ENCODE results near the gene PKN3. TPM values are rescaled to one million over a fixed set of nuclear protein-coding genes. Genes with fewer than 3 reads are reported as not detected.

The PKN3 gene
- total RNA-seq, 4 donors from 2014 or later: 1.9 to 20.1 (median 5.8) TPM

DNA sequence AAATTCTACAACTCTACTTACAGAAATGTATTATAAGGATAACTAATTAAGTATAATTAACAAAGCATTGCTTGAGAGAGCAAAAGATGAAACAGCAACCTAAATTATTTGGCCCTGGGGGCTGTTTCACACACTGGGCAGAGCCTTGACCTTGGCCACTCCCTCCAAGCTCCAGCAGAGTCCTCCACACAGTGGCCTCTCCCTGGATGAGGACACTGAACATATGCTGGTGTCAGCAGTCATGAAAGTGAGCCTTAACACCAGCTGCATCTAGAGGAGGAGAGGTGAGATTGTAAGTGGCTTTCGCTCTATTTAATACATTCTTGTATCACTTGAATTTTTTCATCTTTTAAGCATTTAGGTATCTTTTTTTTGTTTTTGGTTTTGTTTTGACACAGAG is 44.9 kb downstream of the PKN3 start:
- 100% methylated on average over 1 of the region's 1 CpG; no CpG with 5 or more reads in 1 of the 2 donors for WGBS, 2 donors (ENCODE audit: low coverage in 1 of 2)
- intact Hi-C loops (cut with DNase I; ENCODE audit: low total_unique reads) (no loop called here), in situ Hi-C loops (cut with MboI; ENCODE audit: low pct_ligation_motif_present in 1 of 4, low pct_unique_long_range_greater_than_20kb in 1 of 4, low sequenced_read_pairs in 3 of 4) (no loop called here)
- Histone ChIP-seq H3K9me3 (no peaks in the 10 kb centered on the region), H3K4me1 (no peaks in the 10 kb centered on the region), H3K27me3 (no peaks in the 10 kb centered on the region), H3K27ac (no peak overlapping the region), H3K36me3 (peaks cover 0 to 30% (median under 1%) of the 10 kb centered on the region in 4 donors), H3K4me3 (no peak overlapping the region)
- no peak for DNase-seq
- TF ChIP-seq POLR2A (IDR thresholded peaks at IDR 0.05) (no peak), POLR2AphosphoS5 (IDR thresholded peaks at IDR 0.05) (no peak), EP300 (IDR thresholded peaks at IDR 0.05; ENCODE audit: low read depth) (no peak)
- TF ChIP-seq, protein P1, sequence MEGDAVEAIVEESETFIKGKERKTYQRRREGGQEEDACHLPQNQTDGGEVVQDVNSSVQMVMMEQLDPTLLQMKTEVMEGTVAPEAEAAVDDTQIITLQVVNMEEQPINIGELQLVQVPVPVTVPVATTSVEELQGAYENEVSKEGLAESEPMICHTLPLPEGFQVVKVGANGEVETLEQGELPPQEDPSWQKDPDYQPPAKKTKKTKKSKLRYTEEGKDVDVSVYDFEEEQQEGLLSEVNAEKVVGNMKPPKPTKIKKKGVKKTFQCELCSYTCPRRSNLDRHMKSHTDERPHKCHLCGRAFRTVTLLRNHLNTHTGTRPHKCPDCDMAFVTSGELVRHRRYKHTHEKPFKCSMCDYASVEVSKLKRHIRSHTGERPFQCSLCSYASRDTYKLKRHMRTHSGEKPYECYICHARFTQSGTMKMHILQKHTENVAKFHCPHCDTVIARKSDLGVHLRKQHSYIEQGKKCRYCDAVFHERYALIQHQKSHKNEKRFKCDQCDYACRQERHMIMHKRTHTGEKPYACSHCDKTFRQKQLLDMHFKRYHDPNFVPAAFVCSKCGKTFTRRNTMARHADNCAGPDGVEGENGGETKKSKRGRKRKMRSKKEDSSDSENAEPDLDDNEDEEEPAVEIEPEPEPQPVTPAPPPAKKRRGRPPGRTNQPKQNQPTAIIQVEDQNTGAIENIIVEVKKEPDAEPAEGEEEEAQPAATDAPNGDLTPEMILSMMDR (IDR thresholded peaks at IDR 0.05): no peak

DNA sequence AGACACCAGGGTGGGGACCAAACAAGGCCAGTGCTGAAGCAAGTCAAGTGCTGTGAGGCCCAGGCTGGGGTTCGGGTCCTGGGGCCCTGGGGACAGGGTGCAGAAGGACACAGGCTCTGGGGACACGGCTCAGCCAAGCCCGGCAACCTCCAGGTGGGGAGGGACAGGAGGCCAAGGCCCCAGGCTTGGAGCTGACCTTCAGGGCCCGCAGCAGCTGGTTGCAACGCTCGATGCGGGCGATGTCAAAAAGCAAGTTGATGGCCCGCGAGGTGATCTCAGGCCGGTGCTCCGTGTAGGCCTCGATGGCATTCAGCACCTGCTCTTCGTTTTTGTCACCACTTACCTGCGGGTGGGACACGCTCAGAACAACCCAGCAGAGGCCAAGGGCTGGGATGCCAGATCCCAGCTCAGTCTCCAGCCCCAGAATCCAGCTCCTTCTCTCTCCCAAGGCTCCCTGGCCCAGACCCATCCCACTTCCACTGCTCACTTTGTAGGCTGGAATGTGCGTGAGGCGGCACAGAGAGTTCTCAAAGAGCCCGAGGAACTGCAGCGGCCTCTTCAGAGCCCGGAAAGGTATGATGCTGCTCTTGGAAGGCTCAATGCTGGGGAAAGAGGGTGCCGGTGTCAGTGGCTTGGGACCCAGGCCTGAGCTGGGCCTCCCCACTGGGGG is 48.8 kb downstream of the PKN3 start:
- WGBS, 2 donors (ENCODE audit: low coverage in 1 of 2): 94% methylated on average over 22 of the region's 22 CpGs; no CpG with 5 or more reads in 1 of the 2 donors
- no peak for TF ChIP-seq POLR2A (IDR thresholded peaks at IDR 0.05)
- no peak for TF ChIP-seq POLR2AphosphoS5 (IDR thresholded peaks at IDR 0.05)
- no peak for TF ChIP-seq EP300 (IDR thresholded peaks at IDR 0.05; ENCODE audit: low read depth)
- TF ChIP-seq, protein P1 (IDR thresholded peaks at IDR 0.05): no peak
- in situ Hi-C loops (cut with MboI; ENCODE audit: low pct_ligation_motif_present in 1 of 4, low pct_unique_long_range_greater_than_20kb in 1 of 4, low sequenced_read_pairs in 3 of 4) (no loop called here), intact Hi-C loops (cut with DNase I; ENCODE audit: low total_unique reads) (no loop called here)
- no peaks in the 10 kb centered on the region for H3K4me1 ChIP-seq
- H3K4me3 ChIP-seq: no peak overlapping the region
- no peaks in the 10 kb centered on the region for H3K27me3 ChIP-seq
- peaks cover 0 to 43% (median 7%) of the 10 kb centered on the region in 4 donors for H3K36me3 ChIP-seq
- H3K27ac ChIP-seq: no peak overlapping the region
- no peak for DNase-seq
- H3K9me3 ChIP-seq: no peaks in the 10 kb centered on the region

DNA sequence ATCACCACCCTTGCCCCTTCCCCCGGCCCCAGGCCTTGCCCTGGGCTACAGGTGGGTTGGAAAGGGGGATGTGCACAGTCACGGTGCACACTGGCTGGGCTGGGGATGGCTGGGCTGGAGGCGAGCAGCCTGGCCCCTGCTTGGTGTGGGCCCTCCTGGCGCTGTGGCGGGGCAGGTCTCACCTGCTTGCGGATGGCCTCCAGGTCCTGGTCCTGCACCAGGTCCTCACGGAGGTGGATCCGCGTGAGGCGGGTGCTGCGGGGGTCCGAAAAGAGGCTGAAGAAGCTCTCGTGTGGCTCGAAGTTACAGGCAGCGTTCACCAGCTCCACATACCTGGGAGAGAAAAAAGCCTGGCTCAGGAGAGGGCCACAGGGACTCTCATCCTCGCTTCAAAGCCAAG is 51.3 kb downstream of the PKN3 start:
- Histone ChIP-seq H3K4me3 (no peak overlapping the region), H3K27me3 (no peaks in the 10 kb centered on the region), H3K36me3 (peaks cover 0 to 34% (median 7%) of the 10 kb centered on the region in 4 donors), H3K4me1 (no peaks in the 10 kb centered on the region), H3K27ac (no peak overlapping the region), H3K9me3 (no peaks in the 10 kb centered on the region)
- WGBS, 2 donors (ENCODE audit: low coverage in 1 of 2): 95% methylated on average over 15 of the region's 16 CpGs; no CpG with 5 or more reads in 1 of the 2 donors
- intact Hi-C loops (cut with DNase I; ENCODE audit: low total_unique reads) (no loop called here), in situ Hi-C loops (cut with MboI; ENCODE audit: low pct_ligation_motif_present in 1 of 4, low pct_unique_long_range_greater_than_20kb in 1 of 4, low sequenced_read_pairs in 3 of 4) (no loop called here)
- DNase-seq: no peak
- TF ChIP-seq, protein P1 (IDR thresholded peaks at IDR 0.05): no peak
- TF ChIP-seq EP300 (IDR thresholded peaks at IDR 0.05; ENCODE audit: low read depth): no peak
- TF ChIP-seq POLR2A (IDR thresholded peaks at IDR 0.05): no peak
- no peak for TF ChIP-seq POLR2AphosphoS5 (IDR thresholded peaks at IDR 0.05)

DNA sequence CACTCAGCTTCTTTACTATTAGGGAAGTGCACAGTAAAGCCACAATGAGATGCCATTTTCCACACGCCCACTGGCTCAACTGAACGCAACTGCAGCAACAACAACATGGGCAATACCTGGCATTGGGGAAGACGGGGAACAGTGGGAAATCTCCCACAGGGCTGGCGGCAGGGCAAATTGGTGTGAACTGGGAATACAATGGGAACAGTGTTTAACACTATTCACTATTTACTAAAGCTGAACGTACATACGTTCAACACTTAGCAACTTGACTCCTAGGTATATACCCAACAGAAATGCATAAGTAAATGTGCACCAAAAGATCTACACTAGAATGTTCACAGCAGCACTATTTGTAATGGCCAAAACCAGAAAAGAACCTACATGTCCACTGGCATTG is 55.3 kb downstream of the PKN3 start:
- TF ChIP-seq EP300 (IDR thresholded peaks at IDR 0.05; ENCODE audit: low read depth) (no peak), POLR2A (IDR thresholded peaks at IDR 0.05) (no peak), POLR2AphosphoS5 (IDR thresholded peaks at IDR 0.05) (no peak)
- TF ChIP-seq, protein P1 (IDR thresholded peaks at IDR 0.05): no peak
- Histone ChIP-seq H3K36me3 (peaks cover 0 to 12% (median 5%) of the 10 kb centered on the region in 4 donors), H3K9me3 (no peaks in the 10 kb centered on the region), H3K4me3 (no peak overlapping the region), H3K27ac (no peak overlapping the region), H3K27me3 (no peaks in the 10 kb centered on the region), H3K4me1 (no peaks in the 10 kb centered on the region)
- WGBS, 2 donors (ENCODE audit: low coverage in 1 of 2): 79 to 89% methylated on average over 4 to 6 of the region's 6 CpGs
- no peak for DNase-seq
- in situ Hi-C loops (cut with MboI; ENCODE audit: low pct_ligation_motif_present in 1 of 4, low pct_unique_long_range_greater_than_20kb in 1 of 4, low sequenced_read_pairs in 3 of 4) (no loop called here), intact Hi-C loops (cut with DNase I; ENCODE audit: low total_unique reads) (no loop called here)
